ENCODE measurements around the gene MADCAM1.

- no peak for TF ChIP-seq POLR2AphosphoS5 (IDR thresholded peaks at IDR 0.05; ENCODE audit: low read depth, low read length)
- no peak for TF ChIP-seq SIN3A (IDR thresholded peaks at IDR 0.05; ENCODE audit: borderline replicate concordance, insufficient read depth, low read length)
- TF ChIP-seq REST (IDR thresholded peaks at IDR 0.05; ENCODE audit: insufficient read depth in 1 of 2, low read depth in 2 of 2, low read length in 2 of 2) = no peak
- TF ChIP-seq TAF1 (IDR thresholded peaks at IDR 0.05; ENCODE audit: borderline replicate concordance, insufficient read depth, low read length) = no peak
Observed at GRCh38 chr19:519449-519865, 23.2 kb downstream of the MADCAM1 start.

Measured in PFSK-1 (cell line).